GM18951 (cell line): Measurements from ENCODE around the gene CCDC90B.

ENCODE experiments used
- POLR2A ChIP-seq: IDR thresholded peaks from 4 replicates; pipeline ENCODE4 v1.6.1; 2011; ENCODE audit warnings: mild to moderate bottlenecking; ENCODE audit not compliant: insufficient read length, insufficient read depth; ENCODE audit errors: extremely low read depth
- in situ Hi-C: fragments of 300-500 bp; cut with MboI; formaldehyde crosslinking; loops from one replicate; pipeline ENCODE4 v1.12.0; 2022; ENCODE audit warnings: low sequenced_read_pairs, mixed read lengths, inconsistent platforms; ENCODE audit not compliant: unreplicated experiment

The CCDC90B gene

GRCh38 chr11:83241291-83241946, 44.7 kb downstream of the CCDC90B start:
- TF ChIP-seq POLR2A: no peak

GRCh38 chr11:83238111-83238510, 48.1 kb downstream of the CCDC90B start:
- TF ChIP-seq POLR2A: no peak
- in situ Hi-C loops: no loop called here

More at GRCh38 chr11:83241291-83241946, 44.7 kb downstream of the CCDC90B start:
- in situ Hi-C loops: no loop called here

- in situ Hi-C loops: no loop called here
- TF ChIP-seq POLR2A: no peak
Observed at GRCh38 chr11:83235825-83236224, 50.3 kb downstream of the CCDC90B start.

GRCh38 chr11:83223457-83223856, 62.7 kb downstream of the CCDC90B start:
- TF ChIP-seq POLR2A: no peak
- in situ Hi-C loops: no loop called here

- TF ChIP-seq POLR2A: no peak
- in situ Hi-C loops: no loop called here
Observed at GRCh38 chr11:83222499-83222898, 63.7 kb downstream of the CCDC90B start.

GRCh38 chr11:83221694-83222093, 64.5 kb downstream of the CCDC90B start:
- TF ChIP-seq POLR2A: no peak
- in situ Hi-C loops: no loop called here

- in situ Hi-C loops: no loop called here
- TF ChIP-seq POLR2A: no peak
Observed at GRCh38 chr11:83220260-83220659, 65.9 kb downstream of the CCDC90B start.

GRCh38 chr11:83219095-83219494, 67.1 kb downstream of the CCDC90B start:
- in situ Hi-C loops: no loop called here
- no peak for TF ChIP-seq POLR2A
